Effector memory CD8-positive, alpha-beta T cell (primary cell): ENCODE data around the gene NET1.

Source experiments
- ATAC-seq: fragments of 150-1000 bp; cut with Tn5 transposase; replicated peaks from 2 replicates; pipeline ENCODE4 v1.10.0; 2021; ENCODE audit warnings: mild to moderate bottlenecking, moderate library complexity
- DNase-seq, 3 experiments: peaks; one replicate each; pipeline ENCODE4 v3.0.0; 2021
- H3K27ac Mint-ChIP-seq, 2 donors: one replicate each; pipeline ENCODE4 v1.8.0; 2022; ENCODE audit warnings: mild to moderate bottlenecking in 2 of 2, mixed read lengths in 2 of 2, moderate library complexity in 2 of 2
- H3K27me3 Mint-ChIP-seq, 2 donors: one replicate each; pipeline ENCODE4 v1.8.0; 2022; ENCODE audit warnings: mixed read lengths in 2 of 2
- H3K36me3 Mint-ChIP-seq: one replicate; pipeline ENCODE4 v1.8.0; 2022; ENCODE audit warnings: mild to moderate bottlenecking, moderate library complexity, mixed read lengths; ENCODE audit not compliant: insufficient read depth
- H3K4me1 Mint-ChIP-seq, 2 donors: one replicate each; pipeline ENCODE4 v1.8.0; 2022; ENCODE audit warnings: low read depth in 2 of 2, mixed read lengths in 2 of 2
- H3K4me3 Mint-ChIP-seq, 2 donors: one replicate each; pipeline ENCODE4 v1.8.0; 2022; ENCODE audit warnings: mild to moderate bottlenecking in 2 of 2, mixed read lengths in 2 of 2, moderate library complexity in 2 of 2
- H3K9me3 Mint-ChIP-seq, 2 donors: one replicate each; pipeline ENCODE4 v1.8.0; 2022; ENCODE audit warnings: mixed read lengths in 2 of 2

The NET1 gene

GRCh38 chr10:5492322-5492855 lies 80.0 kb downstream of the NET1 start:
- Mint-ChIP-seq H3K27me3 (peaks cover 4 to 22% of the 10 kb centered on the region in 2 donors), H3K4me1 (no peaks in the 10 kb centered on the region), H3K9me3 (no peaks in the 10 kb centered on the region), H3K4me3 (no peak overlapping the region), H3K27ac (no peak overlapping the region), H3K36me3 (no peaks in the 10 kb centered on the region)
- ATAC-seq (no peak), DNase-seq (no peak)

- no peak overlapping the region for H3K4me3 Mint-ChIP-seq
- H3K36me3 Mint-ChIP-seq: no peaks in the 10 kb centered on the region
- no peak overlapping the region for H3K27ac Mint-ChIP-seq
- ATAC-seq (no peak), DNase-seq (no peak)
- no peaks in the 10 kb centered on the region for H3K4me1 Mint-ChIP-seq
- H3K9me3 Mint-ChIP-seq: no peaks in the 10 kb centered on the region
- peaks cover 0 to 16% of the 10 kb centered on the region in 2 donors for H3K27me3 Mint-ChIP-seq
These were observed 80.7 kb downstream of the NET1 start for GRCh38 chr10:5492929-5493576.

GRCh38 chr10:5493691-5494090 lies 81.3 kb downstream of the NET1 start:
- DNase-seq (no peak), ATAC-seq (no peak)
- Mint-ChIP-seq H3K27me3 (peaks cover 0 to 11% of the 10 kb centered on the region in 2 donors), H3K36me3 (no peaks in the 10 kb centered on the region), H3K4me3 (no peak overlapping the region), H3K9me3 (no peaks in the 10 kb centered on the region), H3K4me1 (no peaks in the 10 kb centered on the region), H3K27ac (no peak overlapping the region)

GRCh38 chr10:5494611-5495010 lies 82.3 kb downstream of the NET1 start:
- Mint-ChIP-seq H3K36me3 (no peaks in the 10 kb centered on the region), H3K9me3 (no peaks in the 10 kb centered on the region), H3K27me3 (peaks cover 0 to 9% of the 10 kb centered on the region in 2 donors), H3K4me1 (no peaks in the 10 kb centered on the region), H3K27ac (no peak overlapping the region), H3K4me3 (no peak overlapping the region)
- ATAC-seq: no peak
- DNase-seq: no peak

GRCh38 chr10:5496261-5497250 lies 84.2 kb downstream of the NET1 start:
- Mint-ChIP-seq H3K4me1 (no peaks in the 10 kb centered on the region), H3K9me3 (no peaks in the 10 kb centered on the region), H3K36me3 (no peaks in the 10 kb centered on the region), H3K27ac (no peak overlapping the region), H3K27me3 (peaks cover 5 to 17% of the 10 kb centered on the region in 2 donors), H3K4me3 (no peak overlapping the region)
- DNase-seq: no peak
- no peak for ATAC-seq

GRCh38 chr10:5497289-5497688 lies 84.9 kb downstream of the NET1 start:
- Mint-ChIP-seq H3K27ac (no peak overlapping the region), H3K36me3 (no peaks in the 10 kb centered on the region), H3K4me3 (no peak overlapping the region), H3K27me3 (peaks cover 5 to 17% of the 10 kb centered on the region in 2 donors), H3K9me3 (no peaks in the 10 kb centered on the region), H3K4me1 (no peaks in the 10 kb centered on the region)
- DNase-seq: no peak
- ATAC-seq: no peak

- no peak for ATAC-seq
- no peak overlapping the region for H3K4me3 Mint-ChIP-seq
- no peaks in the 10 kb centered on the region for H3K4me1 Mint-ChIP-seq
These were observed 85.8 kb downstream of the NET1 start for GRCh38 chr10:5497948-5498730.

GRCh38 chr10:5498791-5499492 lies 86.6 kb downstream of the NET1 start:
- Mint-ChIP-seq H3K27me3 (peaks cover 19 to 25% of the 10 kb centered on the region in 2 donors), H3K9me3 (no peaks in the 10 kb centered on the region), H3K4me1 (no peaks in the 10 kb centered on the region), H3K36me3 (no peaks in the 10 kb centered on the region), H3K4me3 (no peak overlapping the region), H3K27ac (no peak overlapping the region)
- ATAC-seq (no peak), DNase-seq (no peak)

More at GRCh38 chr10:5497948-5498730, 85.8 kb downstream of the NET1 start:
- Mint-ChIP-seq H3K27me3 (peaks cover 12 to 17% of the 10 kb centered on the region in 2 donors), H3K36me3 (no peaks in the 10 kb centered on the region), H3K9me3 (no peaks in the 10 kb centered on the region), H3K27ac (no peak overlapping the region)
- no peak for DNase-seq

- Mint-ChIP-seq H3K36me3 (no peaks in the 10 kb centered on the region), H3K27ac (no peak within 1 kb of the TSS), H3K9me3 (no peaks in the 10 kb centered on the region), H3K4me3 (no peak within 1 kb of the TSS), H3K27me3 (peaks cover 24 to 31% of the 10 kb centered on the region in 2 donors), H3K4me1 (no peaks in the 10 kb centered on the region)
- ATAC-seq: no peak
- DNase-seq: no peak
These were observed 87.3 kb downstream of the NET1 start, which contains the start of gene CALML5 for GRCh38 chr10:5499493-5500140. Gene CALML5, minus strand, starts transcription at chr10:5499570. Its CDS starts 132 bp downstream, at chr10:5499438.

GRCh38 chr10:5500162-5500670 lies 87.9 kb downstream of the NET1 start:
- Mint-ChIP-seq H3K4me1 (no peaks in the 10 kb centered on the region), H3K9me3 (no peaks in the 10 kb centered on the region), H3K4me3 (no peak overlapping the region), H3K36me3 (no peaks in the 10 kb centered on the region), H3K27me3 (peaks cover 28 to 35% of the 10 kb centered on the region in 2 donors), H3K27ac (no peak overlapping the region)
- ATAC-seq (no peak), DNase-seq (no peak)

- Mint-ChIP-seq H3K9me3 (no peaks in the 10 kb centered on the region), H3K36me3 (no peaks in the 10 kb centered on the region), H3K27ac (no peak overlapping the region), H3K4me3 (no peak overlapping the region), H3K27me3 (peaks cover 31 to 41% of the 10 kb centered on the region in 2 donors), H3K4me1 (no peaks in the 10 kb centered on the region)
- DNase-seq (no peak), ATAC-seq (no peak)
These were observed 88.6 kb downstream of the NET1 start for GRCh38 chr10:5500910-5501309.

GRCh38 chr10:5502061-5502521 lies 89.7 kb downstream of the NET1 start:
- Mint-ChIP-seq H3K36me3 (no peaks in the 10 kb centered on the region), H3K4me3 (no peak overlapping the region), H3K9me3 (no peaks in the 10 kb centered on the region), H3K4me1 (no peaks in the 10 kb centered on the region), H3K27ac (no peak overlapping the region), H3K27me3 (peaks cover 36 to 53% of the 10 kb centered on the region in 2 donors)
- DNase-seq (no peak), ATAC-seq (no peak)
